ENCODE measurements around the gene MRPS6. TPM values are rescaled to one million over a fixed set of nuclear protein-coding genes. Genes with fewer than 3 reads are reported as not detected.

MRPS6 gene
- total RNA-seq = 10 to 100 TPM; 33.1 to 63.7 (median 39.3) TPM

DNA sequence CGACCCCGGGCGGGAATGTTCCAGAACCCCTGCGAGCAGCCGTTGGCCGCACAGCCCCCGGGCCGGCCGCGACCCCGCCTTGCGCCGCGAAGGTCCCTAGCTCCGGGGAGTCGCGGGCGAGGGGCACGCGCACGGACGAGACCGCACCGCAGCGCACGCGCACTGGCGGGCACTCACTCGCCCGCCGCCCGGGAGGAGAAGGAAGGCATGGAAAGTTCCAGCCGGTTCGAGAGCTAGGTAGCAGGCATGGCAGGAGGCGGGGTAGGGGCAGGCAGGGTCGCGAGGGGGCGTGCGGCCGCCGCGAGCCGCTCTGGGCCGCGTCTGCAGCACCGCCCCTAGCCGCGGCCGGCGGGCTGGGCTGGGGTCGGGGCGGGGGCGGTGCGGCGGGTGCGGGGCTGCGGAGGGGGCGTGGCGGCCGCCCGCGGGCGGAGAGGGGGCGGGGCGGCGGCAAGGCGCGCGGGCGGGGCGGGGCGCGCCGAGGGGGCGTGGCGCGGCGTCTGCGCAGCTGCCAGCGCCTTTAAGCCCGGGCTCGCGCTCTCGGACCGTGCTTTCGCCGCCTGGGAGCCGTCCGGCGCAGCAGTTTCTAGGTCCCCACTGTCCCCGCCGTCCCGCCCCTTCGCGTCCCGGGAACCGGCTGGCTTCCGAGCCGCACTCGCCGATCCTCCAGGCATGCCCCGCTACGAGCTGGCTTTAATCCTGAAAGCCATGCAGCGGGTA is at the start of gene MRPS6, which contains the start of gene SLC5A3:
Gene MRPS6 (plus strand): TSS at position 547 of the 717 bp plus-strand sequence. CDS start 123 bp downstream, at position 670.
Gene SLC5A3 (plus strand): TSS at position 547 of the 717 bp plus-strand sequence. CDS start 21,621 bp downstream, outside the sequence.
- Histone ChIP-seq H3K4me1 (peaks cover 4 to 53% (median 6%) of the 10 kb centered on the region in 3 donors), H3K36me3 (no peaks in the 10 kb centered on the region), H3K27me3 (no peaks in the 10 kb centered on the region), H3K4me3 (peak within 1 kb of the TSS; percentile 80 to 84), H3K27ac (peak within 1 kb of the TSS; percentile 8 to 93 (median 90)), H3K9me3 (no peaks in the 10 kb centered on the region)
- peak; percentile 91 for ATAC-seq
- TF ChIP-seq POLR2A (IDR thresholded peaks at IDR 0.05) (peak; percentile 74 to 76), EP300 (IDR thresholded peaks at IDR 0.05) (no peak), POLR2AphosphoS5 (IDR thresholded peaks at IDR 0.05) (peak; percentile 89)
- TF ChIP-seq, protein P1, sequence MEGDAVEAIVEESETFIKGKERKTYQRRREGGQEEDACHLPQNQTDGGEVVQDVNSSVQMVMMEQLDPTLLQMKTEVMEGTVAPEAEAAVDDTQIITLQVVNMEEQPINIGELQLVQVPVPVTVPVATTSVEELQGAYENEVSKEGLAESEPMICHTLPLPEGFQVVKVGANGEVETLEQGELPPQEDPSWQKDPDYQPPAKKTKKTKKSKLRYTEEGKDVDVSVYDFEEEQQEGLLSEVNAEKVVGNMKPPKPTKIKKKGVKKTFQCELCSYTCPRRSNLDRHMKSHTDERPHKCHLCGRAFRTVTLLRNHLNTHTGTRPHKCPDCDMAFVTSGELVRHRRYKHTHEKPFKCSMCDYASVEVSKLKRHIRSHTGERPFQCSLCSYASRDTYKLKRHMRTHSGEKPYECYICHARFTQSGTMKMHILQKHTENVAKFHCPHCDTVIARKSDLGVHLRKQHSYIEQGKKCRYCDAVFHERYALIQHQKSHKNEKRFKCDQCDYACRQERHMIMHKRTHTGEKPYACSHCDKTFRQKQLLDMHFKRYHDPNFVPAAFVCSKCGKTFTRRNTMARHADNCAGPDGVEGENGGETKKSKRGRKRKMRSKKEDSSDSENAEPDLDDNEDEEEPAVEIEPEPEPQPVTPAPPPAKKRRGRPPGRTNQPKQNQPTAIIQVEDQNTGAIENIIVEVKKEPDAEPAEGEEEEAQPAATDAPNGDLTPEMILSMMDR (IDR thresholded peaks at IDR 0.05) = peak in 2 of 4 experiments; percentile 14 to 19
- WGBS, 2 donors (ENCODE audit: low coverage in 1 of 2) = no CpG with 5 or more reads among the region's 104 CpGs

DNA sequence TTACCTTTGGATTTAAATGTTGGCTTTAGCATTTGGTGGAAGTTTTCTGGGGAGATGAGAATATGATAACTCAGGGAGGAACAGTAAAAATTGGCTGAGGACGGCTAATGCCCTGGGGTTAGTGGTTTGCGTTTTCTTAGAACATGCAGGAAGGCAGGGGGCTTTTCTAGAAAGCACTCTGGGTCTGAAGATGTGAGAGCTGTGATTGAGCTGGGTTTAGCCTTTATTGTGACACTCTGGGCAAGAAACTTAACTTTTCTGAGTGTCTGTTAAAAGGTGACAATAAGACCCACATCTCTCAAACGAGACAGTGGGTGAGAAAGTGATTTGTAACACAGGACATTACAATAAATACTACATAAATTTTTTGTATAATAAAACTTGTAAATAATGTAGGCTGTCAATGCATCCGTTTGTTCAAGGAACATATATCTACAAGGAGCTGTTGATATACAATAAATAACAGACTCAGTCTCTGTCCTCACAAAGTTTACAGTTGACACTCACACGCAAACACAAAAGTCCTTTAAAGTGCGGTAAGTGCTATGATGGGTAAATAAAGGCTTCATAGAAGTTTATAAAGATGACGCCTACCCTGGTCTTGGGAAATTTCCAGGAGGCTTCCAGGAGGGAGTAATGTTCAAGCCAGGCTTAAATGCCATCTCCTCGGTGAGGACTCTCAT is 49.5 kb upstream of the MRPS6 start:
- ATAC-seq = no peak
- Histone ChIP-seq H3K36me3 (no peaks in the 10 kb centered on the region), H3K4me1 (peaks cover 0 to 22% (median 0%) of the 10 kb centered on the region in 3 donors), H3K4me3 (no peak overlapping the region), H3K9me3 (peaks cover 0 to 7% (median 0%) of the 10 kb centered on the region in 3 donors), H3K27me3 (no peaks in the 10 kb centered on the region), H3K27ac (no peak overlapping the region)
- 36 to 39% methylated on average over 8 of the region's 8 CpGs for WGBS, 2 donors (ENCODE audit: low coverage in 1 of 2)
- TF ChIP-seq POLR2AphosphoS5 (IDR thresholded peaks at IDR 0.05) = peak; percentile 57
- no peak for TF ChIP-seq POLR2A (IDR thresholded peaks at IDR 0.05)

DNA sequence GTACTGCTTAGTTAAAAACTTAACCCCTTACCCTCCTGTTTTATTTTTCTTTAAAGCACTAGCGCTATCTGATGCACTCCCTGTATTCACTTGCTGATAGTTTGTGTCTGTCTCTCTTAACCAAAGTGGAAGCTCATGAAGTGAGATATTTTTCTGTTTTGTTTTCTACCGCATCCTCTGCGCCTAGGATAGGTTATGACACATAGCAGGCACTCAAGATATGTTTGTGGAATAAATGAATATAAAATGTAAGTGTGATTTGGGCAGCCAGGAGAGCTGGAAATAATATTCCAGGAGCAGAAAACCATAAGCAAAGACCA is 49.0 kb upstream of the MRPS6 start:
- H3K9me3 ChIP-seq = peaks cover 0 to 7% (median 0%) of the 10 kb centered on the region in 3 donors
- ATAC-seq = no peak
- H3K36me3 ChIP-seq = no peaks in the 10 kb centered on the region
- no peaks in the 10 kb centered on the region for H3K27me3 ChIP-seq
- no peak overlapping the region for H3K27ac ChIP-seq
- TF ChIP-seq POLR2A (IDR thresholded peaks at IDR 0.05) = no peak
- TF ChIP-seq, protein P1 (IDR thresholded peaks at IDR 0.05) = no peak
- TF ChIP-seq POLR2AphosphoS5 (IDR thresholded peaks at IDR 0.05) = no peak
- TF ChIP-seq EP300 (IDR thresholded peaks at IDR 0.05) = no peak
- 61 to 79% methylated on average over 2 to 3 of the region's 3 CpGs for WGBS, 2 donors (ENCODE audit: low coverage in 1 of 2)
- H3K4me3 ChIP-seq = no peak overlapping the region
- H3K4me1 ChIP-seq = peaks cover 0 to 22% (median 0%) of the 10 kb centered on the region in 3 donors

DNA sequence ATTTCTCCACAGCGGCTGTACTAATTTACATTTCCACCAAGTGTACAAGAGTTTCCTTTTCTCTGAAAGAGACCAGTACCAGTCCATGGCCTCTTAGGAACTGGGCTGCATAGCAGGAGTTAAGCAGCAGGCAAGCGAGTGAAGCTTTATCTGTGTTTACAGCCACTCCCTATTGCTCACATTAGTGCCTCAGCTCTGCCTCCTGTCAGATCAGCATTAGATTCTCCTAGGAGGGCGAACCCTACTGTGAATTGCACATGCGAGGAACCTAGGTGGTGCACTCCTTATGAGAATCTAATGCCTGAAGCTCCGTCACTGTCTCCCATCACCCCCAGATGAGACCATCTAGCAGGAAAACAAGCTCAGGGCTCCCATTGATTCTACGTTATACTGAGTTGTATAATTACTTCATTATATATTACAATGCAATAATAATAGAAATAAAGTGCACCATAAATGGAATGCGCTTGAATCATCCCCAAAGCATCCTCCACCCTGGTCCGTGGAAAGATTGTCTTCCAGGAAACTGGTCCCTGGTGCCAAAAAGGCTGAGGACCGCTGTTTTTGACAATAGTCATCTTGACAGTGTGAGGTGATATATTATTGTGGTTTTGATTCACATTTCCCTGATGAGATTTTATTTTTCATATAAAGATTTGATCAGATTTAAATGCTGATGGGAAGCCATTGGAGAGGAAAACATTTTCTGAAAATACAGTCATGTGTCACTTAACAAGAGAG is 45.5 kb upstream of the MRPS6 start:
- no peak for ATAC-seq
- WGBS, 2 donors (ENCODE audit: low coverage in 1 of 2) = 76 to 86% methylated on average over 6 to 9 of the region's 9 CpGs
- no peaks in the 10 kb centered on the region for H3K36me3 ChIP-seq
- H3K4me3 ChIP-seq = no peak overlapping the region
- no peaks in the 10 kb centered on the region for H3K27me3 ChIP-seq
- no peaks in the 10 kb centered on the region for H3K9me3 ChIP-seq
- TF ChIP-seq EP300 (IDR thresholded peaks at IDR 0.05) = no peak
- TF ChIP-seq, protein P1 (IDR thresholded peaks at IDR 0.05) = no peak
- TF ChIP-seq POLR2AphosphoS5 (IDR thresholded peaks at IDR 0.05) = no peak
- H3K4me1 ChIP-seq = peaks cover 0 to 17% (median 0%) of the 10 kb centered on the region in 3 donors
- no peak overlapping the region for H3K27ac ChIP-seq
